LNCaP clone FGC (cell line): ENCODE results near the gene ANGPTL8.

Source experiments
- DNase-seq: peaks from one replicate; pipeline ENCODE4 v3.0.0-alpha.2; 2011; ENCODE audit warnings: low read depth
- H3K4me3 ChIP-seq: 2 replicates; pipeline ENCODE4 v1.5.1; 2011; ENCODE audit warnings: mild to moderate bottlenecking, low read depth, low read length, control low read depth
- TF ChIP-seq, protein P1 (sequence below): IDR thresholded peaks from 2 replicates; pipeline ENCODE4 v1.5.1; 2012; ENCODE audit warnings: mild to moderate bottlenecking; ENCODE audit not compliant: control insufficient read depth, insufficient read depth; ENCODE audit errors: extremely low read depth

The ANGPTL8 gene

GRCh38 chr19:11278670-11279069, 39.3 kb downstream of the ANGPTL8 start:
- no peak for DNase-seq
- H3K4me3 ChIP-seq, result no peak overlapping the region
- TF ChIP-seq, protein P1, sequence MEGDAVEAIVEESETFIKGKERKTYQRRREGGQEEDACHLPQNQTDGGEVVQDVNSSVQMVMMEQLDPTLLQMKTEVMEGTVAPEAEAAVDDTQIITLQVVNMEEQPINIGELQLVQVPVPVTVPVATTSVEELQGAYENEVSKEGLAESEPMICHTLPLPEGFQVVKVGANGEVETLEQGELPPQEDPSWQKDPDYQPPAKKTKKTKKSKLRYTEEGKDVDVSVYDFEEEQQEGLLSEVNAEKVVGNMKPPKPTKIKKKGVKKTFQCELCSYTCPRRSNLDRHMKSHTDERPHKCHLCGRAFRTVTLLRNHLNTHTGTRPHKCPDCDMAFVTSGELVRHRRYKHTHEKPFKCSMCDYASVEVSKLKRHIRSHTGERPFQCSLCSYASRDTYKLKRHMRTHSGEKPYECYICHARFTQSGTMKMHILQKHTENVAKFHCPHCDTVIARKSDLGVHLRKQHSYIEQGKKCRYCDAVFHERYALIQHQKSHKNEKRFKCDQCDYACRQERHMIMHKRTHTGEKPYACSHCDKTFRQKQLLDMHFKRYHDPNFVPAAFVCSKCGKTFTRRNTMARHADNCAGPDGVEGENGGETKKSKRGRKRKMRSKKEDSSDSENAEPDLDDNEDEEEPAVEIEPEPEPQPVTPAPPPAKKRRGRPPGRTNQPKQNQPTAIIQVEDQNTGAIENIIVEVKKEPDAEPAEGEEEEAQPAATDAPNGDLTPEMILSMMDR, result no peak

DNA sequence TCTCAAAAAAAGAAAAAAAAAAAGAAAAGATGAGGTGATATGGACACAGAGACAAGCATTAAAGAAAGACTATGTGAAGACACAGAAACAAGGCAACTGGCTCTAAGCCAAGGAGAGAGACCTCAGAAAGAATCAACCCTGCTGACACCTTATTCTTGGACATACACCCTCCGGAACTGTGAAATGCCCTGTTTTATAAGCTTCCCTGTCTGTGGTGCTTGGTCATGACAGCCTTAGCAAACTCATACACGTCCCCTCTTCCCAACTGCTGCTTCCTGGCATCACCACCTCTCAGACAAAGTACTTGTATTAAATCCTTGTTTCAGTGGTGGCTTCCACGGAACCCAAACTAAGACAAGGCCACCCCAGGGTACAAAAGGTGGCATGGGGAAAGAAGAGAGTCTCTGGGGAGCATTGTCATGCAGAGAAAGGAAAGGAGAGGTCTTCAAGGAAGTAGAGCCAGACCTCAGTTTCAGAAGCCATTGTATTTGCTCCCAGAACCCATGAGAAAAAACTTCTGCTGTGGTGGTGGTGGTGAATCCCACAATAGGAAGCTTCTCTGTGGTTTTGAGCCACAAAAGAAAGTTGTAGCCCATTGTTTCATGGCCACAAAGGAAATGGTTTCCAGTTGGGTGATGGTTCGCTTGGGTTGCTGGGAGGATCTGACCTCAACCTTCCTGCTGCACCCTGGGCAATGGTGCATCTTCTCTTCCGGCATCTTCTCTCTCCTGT, 40.3 kb downstream of the ANGPTL8 start:
- DNase-seq, result no peak
- TF ChIP-seq, protein P1, result no peak

DNA sequence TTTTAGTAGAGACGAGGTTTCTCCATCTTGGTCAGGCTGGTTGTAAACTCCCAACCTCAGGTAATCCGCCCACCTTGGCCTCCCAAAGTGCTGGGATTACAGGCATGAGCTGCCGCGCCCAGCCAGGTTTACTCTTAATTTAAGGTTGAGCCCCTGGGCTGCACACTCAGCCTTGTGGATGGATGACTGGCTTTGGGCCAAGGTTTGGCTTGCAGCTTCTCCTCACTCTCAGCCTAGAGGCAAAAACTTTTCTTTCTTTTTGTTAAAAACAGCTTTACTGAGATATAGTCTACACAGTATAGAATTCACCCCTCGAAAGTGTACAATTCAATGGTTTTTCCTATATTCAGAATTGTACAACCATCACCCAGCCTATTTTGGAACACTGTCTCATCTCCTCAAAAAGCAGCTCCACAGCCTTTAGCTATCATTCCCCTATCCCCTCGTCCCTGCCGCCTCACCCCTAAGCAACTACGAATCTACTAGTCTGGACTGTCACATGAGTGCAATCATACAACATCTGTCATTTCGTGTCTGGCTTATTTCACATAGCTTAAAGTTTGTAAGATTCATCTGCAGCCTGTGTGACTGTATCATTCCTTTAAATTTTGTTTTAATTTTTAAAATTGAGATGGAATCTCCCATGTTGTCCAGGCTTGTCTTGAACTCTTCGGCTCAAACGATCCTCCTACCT, 42.1 kb downstream of the ANGPTL8 start:
- TF ChIP-seq, protein P1, result no peak

More for the DNA sequence above, 40.3 kb downstream of the ANGPTL8 start:
- H3K4me3 ChIP-seq, result no peak overlapping the region

DNA sequence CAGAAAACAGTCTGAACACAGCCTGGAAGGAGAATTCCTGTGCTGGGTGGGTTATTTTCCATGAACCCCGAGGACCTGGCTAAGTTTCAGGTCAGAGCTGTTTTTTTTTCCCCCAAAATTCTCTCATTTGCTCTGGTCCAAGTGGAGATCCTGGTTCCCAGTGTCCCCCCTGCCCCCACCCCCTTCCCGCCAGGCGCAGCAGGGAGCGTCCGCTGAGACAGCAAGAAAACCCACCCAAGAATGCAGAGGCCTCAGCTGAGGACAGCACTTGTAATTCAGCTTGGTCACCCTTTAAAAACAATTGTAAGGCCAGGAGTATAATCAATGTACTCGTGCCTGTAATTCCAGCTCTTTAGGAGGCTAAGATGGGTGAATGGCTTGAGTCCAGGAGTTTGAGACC, 45.1 kb downstream of the ANGPTL8 start:
- DNase-seq, result no peak
- no peak overlapping the region for H3K4me3 ChIP-seq
- TF ChIP-seq, protein P1, result no peak

More for the DNA sequence above, 42.1 kb downstream of the ANGPTL8 start:
- no peak overlapping the region for H3K4me3 ChIP-seq
- no peak for DNase-seq

GRCh38 chr19:11286312-11286974, 47.0 kb downstream of the ANGPTL8 start:
- DNase-seq, result no peak
- TF ChIP-seq, protein P1, result no peak
- H3K4me3 ChIP-seq, result no peak overlapping the region

- TF ChIP-seq, protein P1, result peak; percentile 18; the same call in 1 of the 2 replicates
- DNase-seq, result no peak
- H3K4me3 ChIP-seq, result no peak overlapping the region
Measured at GRCh38 chr19:11288349-11288748, 48.9 kb downstream of the ANGPTL8 start.
